Inflammatory macrophage (primary cell): ENCODE measurements around the gene MYO16.
"Not testable (repeated sequence)": the region's sequence is repeated elsewhere in the genome, so short reads cannot be mapped to it uniquely, and the experiment has no call there.

Source experiments
- DNase-seq, 2 donors: peaks; one replicate each; pipeline ENCODE4 v3.0.0-alpha.2; 2020 to 2022

MYO16 gene

DNA sequence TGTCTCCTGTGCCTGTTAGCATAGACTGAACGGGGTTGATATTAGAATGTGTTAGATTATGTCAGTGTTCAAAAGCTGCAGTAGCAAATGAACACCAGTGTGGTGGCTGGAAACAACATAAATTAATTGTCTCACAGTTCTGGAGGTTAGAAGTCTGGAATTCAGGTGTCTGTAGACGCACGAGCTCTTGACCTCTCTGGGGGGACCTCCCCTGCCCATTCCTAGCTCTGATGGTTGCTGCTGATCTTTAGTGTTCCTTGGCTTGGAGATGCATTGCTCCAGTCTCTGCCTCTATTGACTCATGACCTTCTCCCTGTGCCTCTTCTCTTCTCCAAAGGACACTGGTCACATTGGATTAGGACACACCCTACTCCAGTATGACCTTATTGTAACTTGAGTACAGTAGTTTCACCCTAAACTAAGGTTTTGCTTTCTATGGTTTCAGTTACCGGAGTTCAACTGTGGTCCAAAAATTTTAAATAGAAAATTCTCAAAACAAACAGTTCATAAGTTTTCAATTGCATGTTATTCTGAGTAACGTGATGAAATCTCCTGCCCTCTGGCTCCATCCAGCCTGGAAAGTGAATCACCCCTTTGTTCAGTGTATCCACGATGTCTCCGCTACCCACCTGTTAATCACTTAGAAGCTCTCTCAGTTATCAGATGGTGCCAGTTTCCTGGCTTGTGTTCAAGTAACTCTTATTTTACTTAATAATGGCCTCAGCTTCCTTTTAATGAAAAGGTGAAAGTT lies 273.2 kb downstream of the MYO16 start:
- no peak for DNase-seq

DNA sequence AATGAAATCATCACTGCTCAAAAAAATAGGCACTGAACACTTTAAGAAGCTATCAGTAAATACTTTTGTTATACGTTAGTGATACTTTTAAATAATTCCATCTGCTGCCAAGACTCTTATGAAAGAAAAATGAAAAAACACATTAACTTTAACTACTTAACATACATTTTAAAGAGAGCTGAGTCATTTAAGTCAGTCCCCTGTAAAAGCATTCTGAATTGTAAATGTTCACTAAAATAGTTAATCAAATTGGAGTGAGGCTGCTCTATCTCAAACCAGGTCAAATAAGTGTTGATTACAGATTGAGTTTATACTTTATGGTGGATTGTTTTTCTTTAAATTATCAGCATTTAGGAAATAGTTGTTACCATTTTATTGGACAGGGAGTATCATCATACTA lies 274.2 kb downstream of the MYO16 start:
- DNase-seq = no peak

DNA sequence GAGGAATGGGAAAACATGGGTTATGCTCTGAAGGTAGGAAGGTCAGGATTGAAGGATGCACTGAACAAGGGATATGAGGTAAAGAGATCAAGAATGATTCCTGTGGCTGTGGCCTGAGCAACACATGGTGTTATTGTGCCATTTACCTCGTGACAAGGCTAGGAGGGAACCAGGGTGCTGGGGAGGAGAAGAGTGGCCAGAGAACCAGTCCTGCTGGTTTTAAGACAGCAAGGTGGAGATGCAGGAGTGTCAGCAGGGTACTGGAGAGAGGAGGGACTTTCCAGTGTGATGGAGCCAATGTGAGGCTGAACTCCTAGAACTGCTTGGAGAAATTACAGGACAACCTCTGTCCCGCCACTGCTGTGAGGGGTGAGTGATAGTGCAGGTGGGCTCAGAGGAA lies 282.4 kb downstream of the MYO16 start:
- DNase-seq = no peak

DNA sequence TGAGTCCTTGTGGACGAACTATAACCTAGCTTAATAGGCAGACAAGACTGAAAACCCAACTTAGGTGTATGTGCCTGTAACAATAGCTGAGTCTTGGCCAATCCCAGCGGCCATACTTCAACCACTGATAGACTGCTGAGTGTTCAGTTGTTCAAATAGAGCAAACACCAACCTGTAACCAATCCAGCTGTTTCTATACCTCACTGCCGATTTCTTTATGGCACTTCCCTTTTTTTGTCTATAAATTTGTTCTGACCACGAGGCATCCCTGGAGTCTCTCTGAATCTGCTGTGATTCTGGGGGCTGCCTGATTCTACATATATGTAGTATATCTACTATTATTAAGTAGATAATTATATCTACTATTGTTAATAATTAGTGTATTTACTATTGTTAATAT lies 284.3 kb downstream of the MYO16 start:
- not testable (repeated sequence) for DNase-seq

DNA sequence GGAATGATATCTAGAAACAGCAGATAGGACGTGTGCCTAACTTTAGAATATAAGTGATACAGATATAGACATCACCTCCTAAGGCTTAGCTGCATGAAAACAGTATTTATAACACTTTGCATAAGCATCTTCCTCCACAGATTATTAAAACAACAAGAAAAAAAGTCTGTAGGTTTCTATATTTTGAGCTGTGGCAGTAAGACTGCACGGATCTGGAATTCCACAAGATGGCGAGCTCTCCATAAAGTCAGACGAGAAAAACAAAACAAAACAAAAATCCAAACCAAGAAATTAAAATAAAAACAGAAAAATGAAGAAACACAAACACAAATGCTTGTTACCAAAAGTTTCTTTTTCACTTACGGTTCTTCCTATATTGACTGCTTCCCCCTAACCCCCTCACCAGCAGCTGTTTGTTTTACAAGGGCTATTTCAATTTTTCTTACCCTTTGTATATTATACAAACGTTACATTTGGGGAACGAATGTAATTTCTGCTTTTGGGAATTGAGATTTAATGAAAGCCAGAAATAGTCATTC lies 285.8 kb downstream of the MYO16 start:
- peak; percentile 32 to 53 for DNase-seq

DNA sequence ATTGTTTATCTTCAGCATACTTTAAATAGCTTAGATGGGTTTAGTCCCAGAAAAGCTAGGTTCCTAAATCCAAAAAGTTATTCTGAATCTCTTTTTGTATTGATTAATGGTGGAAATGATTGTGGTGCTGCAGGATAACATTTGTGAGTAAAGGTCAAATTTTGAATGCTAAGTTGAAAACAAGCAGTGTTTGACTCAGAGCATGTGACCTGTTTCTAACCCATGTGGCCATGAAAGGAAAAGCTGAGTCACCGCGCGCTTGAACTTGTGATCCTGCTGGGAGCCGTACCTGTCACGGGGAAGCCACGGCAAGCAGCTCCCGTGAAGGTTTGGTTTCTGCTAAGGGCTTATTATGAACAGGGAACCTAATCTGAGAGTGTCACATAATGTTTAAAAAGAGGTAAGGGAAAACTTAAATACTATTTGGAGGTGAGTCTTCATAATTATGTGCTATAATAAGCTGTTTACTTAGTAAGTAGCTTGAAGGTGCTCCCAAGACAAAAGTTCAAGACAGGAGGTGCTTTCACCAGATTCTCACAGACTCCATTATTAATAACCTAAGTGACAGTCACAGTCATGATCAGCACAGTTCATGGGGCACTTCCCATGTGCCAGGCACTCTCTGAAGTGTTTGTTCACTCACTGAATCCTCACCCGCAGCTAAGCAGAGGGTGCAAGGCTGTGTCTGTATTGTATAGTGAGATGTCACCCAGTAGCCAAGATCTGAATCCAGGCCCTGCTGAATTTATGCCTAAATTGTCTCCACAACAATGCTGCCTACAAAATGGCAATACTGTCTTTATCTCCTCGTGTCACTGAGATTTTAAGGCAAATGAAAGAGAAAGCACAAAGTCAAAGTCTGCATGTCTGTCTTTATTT lies 286.5 kb downstream of the MYO16 start:
- peak; percentile 87 to 95 for DNase-seq

DNA sequence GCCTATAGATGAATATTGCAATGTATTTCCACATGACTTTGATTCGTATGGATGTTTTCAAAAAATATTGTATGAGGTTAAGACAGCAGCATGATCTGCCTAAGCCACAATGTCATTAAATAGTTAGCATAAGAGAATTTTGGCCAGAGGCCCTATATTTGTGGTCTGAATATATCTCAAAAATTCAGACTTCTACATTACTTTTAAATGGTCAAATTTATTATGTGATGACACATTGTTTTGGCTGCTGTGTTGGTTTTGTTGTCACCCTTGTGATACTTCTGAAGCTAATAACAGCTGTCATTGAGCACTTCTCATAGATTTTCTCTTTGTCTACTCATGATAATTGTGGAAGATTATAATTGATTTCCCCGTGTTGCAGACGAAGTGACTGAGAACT lies 288.2 kb downstream of the MYO16 start:
- no peak for DNase-seq

DNA sequence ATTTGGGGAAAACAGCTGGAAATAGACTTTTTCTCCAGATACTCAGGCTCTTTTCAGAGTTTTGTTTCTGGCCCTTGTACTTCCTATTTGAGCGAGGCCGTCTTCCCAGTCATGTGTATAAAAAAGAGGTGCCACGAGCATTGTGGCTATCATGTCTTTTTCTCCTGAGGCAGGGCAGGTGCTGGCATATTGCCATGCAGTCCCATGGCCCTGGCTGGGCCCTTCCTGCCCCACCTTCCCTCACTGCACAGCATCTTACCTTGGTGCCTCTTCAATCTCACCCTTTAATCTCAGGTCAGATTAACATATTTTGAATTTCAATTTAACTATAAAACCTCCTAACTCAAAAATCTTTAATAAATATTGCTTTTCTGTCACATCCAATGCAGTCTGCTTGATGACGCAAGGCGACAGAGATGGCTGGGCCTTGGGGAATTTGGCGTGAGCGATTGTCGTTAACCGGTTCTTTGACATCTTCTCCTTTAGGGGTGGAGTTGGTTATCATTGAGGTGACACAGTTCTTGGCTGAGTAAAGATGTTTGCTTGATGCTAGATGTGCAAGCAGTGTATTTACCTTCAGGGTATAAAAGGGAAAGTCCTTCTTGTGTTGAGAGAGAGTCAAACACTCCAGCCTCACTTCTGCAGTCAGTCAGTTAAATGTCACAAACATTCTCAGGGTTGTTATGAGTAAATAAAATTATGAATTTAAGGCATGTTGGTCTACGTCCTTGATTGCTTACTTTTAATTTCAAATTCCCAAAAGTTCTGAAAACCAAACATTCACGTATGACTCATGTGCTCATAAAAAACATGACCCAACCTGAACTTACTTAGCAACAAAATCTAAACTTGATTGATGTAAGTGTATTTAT lies 289.9 kb downstream of the MYO16 start:
- no peak for DNase-seq

DNA sequence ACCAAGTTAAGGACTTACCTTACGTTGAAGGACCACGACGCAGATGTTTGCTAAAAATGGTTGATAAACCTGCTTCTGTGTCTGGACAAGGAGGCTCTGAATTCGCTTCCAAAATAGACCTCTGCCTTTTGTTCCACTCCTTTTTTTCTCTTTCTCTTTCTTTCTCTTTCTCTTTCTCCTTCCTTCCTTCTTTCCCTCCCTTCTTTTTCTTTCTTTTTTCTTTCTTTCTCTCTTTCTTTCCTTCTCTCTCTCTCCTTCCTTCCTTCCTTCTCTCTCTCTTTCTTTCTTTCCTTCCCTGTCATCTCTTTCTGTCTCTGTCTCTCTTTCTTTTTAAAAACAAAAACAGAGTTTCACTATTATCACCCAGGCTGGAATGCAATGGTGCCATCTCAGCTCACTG lies 290.7 kb downstream of the MYO16 start:
- DNase-seq = no peak

DNA sequence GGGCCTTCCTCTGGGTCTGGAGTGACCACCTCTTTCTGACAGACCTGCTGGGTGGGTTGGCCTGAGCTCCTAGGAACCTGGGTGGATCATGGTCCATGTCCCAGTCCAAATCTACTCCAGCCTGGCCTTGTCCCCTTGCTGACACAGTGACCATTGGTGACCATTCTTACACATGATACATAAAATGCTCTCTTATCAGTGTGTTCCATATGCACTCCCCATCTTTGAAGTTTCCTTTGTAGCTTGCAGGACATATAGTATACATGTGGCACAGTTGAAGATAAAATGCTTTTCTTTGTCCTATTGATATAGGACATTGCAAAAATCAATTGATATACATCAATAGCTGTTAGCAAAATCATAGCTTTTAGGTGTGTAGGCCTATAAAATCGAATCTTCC lies 291.8 kb downstream of the MYO16 start:
- DNase-seq = no peak

DNA sequence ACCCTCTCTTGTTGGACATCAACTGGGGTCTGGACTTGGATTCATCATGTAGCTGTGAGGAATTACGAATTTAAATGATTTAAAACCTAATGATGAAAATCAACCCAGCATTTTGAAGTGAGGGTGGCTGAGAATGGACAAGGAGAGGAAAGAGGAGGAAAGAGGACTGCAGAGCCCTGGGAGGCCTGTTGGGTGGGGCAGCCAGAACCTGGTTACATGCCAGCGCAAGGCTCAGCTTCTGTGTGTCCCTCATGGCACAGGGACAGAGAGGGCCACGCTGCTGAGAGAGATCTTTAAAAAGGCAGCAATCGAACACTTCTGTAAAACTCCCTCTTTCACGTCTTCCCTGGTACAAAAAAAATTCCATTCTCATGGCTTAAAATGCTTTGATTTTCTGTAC lies 292.7 kb downstream of the MYO16 start:
- DNase-seq = no peak

DNA sequence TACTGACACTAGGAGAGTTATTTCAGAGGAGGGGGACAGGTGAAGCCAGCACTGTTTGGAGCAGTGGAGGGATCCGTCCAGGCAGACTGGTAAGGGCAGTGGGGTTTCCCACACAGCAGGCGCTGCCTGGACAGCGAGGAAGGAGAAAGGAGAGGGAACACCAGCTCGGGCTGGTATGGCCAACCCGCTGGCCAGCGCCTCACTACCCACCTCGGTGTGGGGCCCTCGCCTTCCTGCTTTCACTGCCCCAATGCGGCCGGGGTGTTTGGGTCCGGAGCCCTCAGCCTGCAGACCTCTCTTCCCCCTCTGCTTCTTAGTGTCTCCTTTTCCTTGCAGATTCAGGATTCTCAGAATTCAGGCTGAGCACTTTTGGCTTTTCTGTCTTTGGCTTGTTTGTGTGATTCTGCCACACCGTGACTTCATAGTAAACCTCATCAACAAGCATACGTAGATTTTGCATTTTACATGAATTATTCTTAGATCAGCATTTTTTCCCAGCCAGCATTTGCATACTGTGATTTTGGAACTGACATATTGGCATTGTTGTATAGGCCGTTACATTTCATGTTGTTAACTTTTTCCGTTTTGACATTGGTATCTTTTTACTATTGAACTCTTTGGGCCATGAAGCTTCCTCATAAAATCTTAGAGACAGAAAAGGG lies 294.1 kb downstream of the MYO16 start:
- DNase-seq = no peak

DNA sequence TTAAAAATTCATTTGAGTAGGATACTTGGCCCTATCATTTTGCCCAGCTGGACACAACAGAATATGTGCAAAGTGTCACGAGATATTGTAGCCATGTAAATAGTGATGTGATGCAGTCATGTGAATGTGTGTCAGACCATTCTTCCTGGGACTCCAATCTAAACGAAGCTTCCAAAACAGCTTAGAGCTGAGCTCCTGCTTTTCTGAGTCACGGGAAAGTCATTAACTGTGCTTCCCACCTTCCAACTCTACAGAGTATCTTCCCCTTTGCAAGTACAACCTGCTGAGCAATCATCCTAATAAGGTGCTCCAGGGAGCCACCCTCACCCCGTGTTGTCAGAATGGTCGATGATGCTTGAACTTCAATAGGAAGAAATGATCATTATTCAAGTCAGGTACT lies 294.7 kb downstream of the MYO16 start:
- peak; percentile 25 to 47 for DNase-seq

DNA sequence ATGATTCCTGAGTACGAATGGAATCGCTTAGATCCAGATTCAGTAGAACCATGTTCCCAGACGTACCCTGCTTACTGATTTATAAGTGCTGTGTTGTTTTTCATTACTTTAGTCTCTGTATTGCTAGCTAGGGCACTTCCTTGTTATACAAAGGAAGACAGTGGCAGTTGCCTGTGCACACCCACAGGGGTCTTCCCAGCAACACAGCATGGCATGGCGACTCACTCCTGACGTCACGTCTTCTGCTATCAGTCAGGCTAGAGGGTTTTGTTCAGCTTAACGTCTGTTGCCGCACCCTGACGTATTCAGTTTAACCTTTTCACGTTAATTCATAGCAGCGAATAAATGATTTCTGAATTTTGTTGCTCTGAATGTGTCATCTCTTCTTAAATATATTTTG lies 295.1 kb downstream of the MYO16 start:
- no peak for DNase-seq

DNA sequence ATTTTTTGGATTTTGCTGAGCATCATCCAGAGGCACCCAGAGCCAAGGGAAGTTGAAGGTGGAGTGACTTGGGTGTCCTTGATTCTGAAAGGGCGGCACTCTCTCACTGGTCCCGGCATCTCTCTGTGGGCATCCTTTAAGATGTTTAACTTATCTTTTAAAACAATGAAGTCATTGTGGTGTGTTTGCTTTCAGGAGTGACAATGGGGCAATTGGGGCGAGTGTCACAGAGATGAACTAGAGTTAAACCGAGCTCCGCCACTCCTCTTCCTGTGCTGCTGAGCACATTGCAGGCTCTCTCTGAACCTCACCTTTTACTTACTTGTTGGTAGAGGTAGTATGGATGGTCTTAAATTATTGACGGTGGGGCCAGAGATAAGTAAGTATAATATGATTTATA lies 295.7 kb downstream of the MYO16 start:
- no peak for DNase-seq

DNA sequence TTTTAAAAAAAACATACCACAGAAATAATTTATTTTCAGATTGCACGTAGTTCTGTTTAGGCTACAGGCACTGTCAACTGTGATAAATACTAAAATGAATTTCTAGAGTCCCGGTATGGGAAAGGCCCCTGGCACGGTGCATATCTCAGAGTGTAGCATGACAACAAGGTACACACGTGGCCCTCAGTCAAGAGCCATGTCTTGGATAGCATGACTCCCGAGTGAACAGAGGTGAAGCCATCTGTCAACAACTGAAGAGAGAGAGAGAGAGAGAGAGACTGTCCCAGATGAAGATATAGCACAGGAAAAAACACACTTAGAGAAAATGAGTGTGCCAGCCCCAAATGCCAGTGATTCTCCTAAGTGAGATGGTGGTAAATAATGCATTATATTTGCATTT lies 297.5 kb downstream of the MYO16 start:
- DNase-seq = no peak

DNA sequence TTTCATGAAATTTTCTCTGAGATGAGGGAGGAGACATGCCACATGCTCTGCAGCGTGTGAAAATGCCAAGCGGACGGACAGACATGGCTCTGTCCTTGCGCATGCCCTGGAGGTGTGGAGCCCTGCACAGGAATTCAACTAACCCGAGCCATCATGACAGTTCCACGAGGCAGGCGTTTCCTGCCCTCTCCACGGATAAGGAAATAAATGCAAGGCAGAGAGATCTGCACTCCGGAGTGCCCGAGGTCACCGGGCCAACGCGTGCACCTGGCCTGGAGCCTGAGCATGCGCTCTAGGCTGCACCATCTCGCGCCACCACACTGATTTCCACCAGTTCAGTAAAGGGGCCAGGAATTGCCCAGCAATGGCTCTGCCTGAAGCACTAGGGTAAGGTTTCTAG lies 298.2 kb downstream of the MYO16 start:
- DNase-seq = no peak

DNA sequence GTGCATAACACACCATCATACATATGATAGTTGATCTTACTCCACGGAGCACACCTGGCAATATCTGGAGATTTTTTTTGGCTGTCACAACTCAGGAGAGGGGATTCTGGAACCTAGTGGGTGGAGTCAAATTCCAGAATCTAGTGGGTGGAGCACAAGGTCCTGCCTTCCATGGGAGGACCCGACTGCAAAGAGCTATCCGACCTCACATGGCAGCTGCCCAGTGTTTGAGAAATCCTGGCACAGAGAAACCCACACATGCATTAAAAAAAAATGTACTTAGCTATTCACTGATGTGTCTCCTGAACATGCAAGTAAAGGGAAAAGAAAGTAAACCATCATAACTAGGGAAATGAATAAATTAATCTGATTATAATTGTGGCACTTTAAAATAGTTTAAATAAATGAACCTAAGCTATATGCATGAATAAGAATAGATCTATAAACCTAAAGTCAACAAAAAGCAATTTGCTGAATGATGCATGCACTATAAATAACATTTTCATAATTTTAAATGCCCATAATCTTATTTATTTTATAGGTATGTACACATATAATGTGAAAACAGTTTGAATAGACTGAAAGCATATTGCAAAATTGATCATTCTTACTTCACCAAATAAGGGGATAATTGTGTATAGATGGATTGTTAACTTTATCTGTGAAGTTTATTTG lies 300.3 kb downstream of the MYO16 start:
- no peak for DNase-seq

DNA sequence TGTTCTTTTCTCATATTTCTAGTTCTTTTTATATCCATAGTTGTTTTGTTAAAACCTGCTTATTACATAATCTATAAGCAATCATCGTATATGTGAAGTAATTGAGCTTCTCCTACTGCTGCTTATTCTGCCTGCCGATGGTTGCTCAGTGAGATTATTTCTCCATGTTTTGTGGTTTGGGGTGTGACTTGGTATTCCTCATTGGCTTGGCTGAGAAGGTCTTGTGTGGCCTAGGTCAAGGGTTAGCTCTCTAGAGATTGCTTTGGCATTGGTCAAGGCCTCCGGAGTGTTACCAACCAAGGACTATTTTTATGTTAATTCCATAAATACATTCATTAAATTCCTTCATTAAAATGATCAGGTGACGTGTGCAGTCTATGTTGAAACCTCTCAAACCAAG lies 302.8 kb downstream of the MYO16 start:
- DNase-seq = peak; percentile 81 to 86

DNA sequence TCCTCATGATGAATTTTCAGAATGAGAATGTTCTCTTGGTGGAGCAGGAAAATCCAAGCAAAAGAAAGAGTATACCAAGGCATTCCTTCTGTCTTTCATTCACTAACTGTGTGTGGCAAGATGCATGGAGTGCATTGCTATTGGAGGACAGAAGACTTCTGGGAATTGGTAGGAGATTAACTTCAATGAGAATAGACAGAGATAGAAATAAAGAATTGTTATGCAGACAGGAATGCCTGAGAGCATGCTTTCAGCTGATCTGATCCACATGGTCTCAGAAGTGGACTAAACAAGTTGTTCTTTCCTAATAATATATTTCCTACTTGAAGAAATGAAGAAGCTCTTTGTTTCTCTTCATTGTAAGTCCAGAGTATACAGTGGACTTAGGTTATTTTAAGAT lies 303.6 kb downstream of the MYO16 start:
- no peak for DNase-seq

DNA sequence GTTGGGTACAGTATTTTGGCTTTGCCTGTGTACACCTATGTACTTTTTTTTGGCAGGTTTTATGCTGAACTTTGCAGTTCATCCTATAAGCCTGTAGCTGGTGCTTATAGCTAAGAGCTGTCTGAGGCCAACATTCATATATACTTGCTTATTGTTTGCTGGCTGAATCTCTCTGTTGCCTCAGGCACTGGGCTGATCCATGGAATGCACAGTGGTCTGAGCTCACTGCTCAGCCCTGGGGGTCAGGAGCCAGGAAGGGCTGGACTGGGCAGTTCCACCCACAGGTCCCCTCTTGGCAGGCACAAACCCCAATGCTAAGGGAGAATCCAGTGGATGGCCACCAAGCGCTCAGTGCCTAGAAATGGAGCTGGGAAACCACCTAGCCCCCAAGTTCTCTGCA lies 308.7 kb downstream of the MYO16 start:
- no peak for DNase-seq

DNA sequence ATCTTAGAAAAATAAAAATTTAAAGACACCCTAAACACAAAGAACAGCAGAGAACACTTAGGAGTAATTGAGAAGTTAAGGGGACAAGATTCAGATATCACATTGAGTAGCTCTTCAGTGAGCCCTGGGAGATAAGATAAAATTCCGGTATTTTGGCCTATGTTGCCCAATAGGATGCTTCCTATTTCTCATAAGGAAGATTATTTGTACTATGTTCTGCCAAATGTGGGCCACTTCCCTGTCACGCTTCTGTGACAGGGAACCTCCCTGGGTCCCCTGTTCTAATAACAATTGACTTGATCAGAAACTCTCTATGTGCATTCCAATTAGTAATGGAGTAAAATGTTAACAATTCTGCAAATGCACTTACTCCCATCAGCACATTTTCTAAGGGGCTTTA lies 310.7 kb downstream of the MYO16 start:
- peak; percentile 49 to 64 for DNase-seq
